Measurements from ENCODE around the gene HDAC10.

The HDAC10 gene

GRCh38 chr22:50245214-50246072 is 5.6 kb downstream of the HDAC10 start:
- Histone ChIP-seq H3K18ac (ENCODE audit: low read length) (peak overlapping the region; percentile 98), H2AK5ac (ENCODE audit: low read depth, low read length) (peak overlapping the region; percentile 82), H2BK12ac (ENCODE audit: low read length) (peak overlapping the region; percentile 77), H3K14ac (ENCODE audit: low read length) (peak overlapping the region; percentile 84), H3K4ac (ENCODE audit: low read length) (peak overlapping the region; percentile 85), H2AFZ (ENCODE audit: low read length) (peak overlapping the region; percentile 97), H3K4me1 (ENCODE audit: control insufficient read depth in 2 of 2, insufficient read depth in 1 of 2, low read depth in 1 of 2, low read length in 2 of 2) (peaks cover 23 to 42% of the 10 kb centered on the region in 2 donors), H3K27ac (replicated peaks; ENCODE audit: low read length) (peak overlapping the region; percentile 89), H3K4me3 (ENCODE audit: low read length in 2 of 2) (peak overlapping the region; percentile 85 to 93), H2BK5ac (ENCODE audit: low read length) (peak overlapping the region; percentile 83), H4K8ac (ENCODE audit: low read depth, low read length) (no peak overlapping the region), H3K79me1 (ENCODE audit: low read depth, low read length) (peaks cover 31% of the 10 kb centered on the region), H4K91ac (ENCODE audit: low read depth, low read length, poor library complexity) (no peak overlapping the region), H3K27me3 (ENCODE audit: control insufficient read depth in 3 of 3, insufficient read depth in 3 of 3, low read depth in 1 of 3, low read length in 3 of 3) (no peaks in the 10 kb centered on the region), H3K23ac (ENCODE audit: low read depth, low read length, poor library complexity) (peak overlapping the region; percentile 99), H3K36me3 (replicated peaks in 1 of 2; ENCODE audit: control insufficient read depth in 2 of 2, insufficient read depth in 2 of 2, low read length in 2 of 2) (peaks cover 17 to 35% of the 10 kb centered on the region in 2 donors), H2BK15ac (ENCODE audit: low read length) (no peak overlapping the region), H3K9ac (ENCODE audit: low read depth, low read length, poor library complexity) (peak overlapping the region; percentile 99), H3K9me3 (replicated peaks in 1 of 2; ENCODE audit: control insufficient read depth in 2 of 2, insufficient read depth in 1 of 2, low read depth in 1 of 2, low read length in 2 of 2) (no peaks in the 10 kb centered on the region), H3K4me2 (ENCODE audit: insufficient read depth, low read length, poor library complexity, severe bottlenecking) (peak overlapping the region; percentile 95), H2BK120ac (ENCODE audit: low read depth, low read length) (no peak overlapping the region)
- WGBS, 2 donors (ENCODE audit: extremely low coverage in 2 of 2, insufficient read length in 2 of 2, insufficient replicate concordance in 1 of 2): no CpG with 5 or more reads among the region's 53 CpGs
- no peak for DNase-seq (ENCODE audit: low spot score)

- peak; percentile 90 for DNase-seq (ENCODE audit: low spot score)
- H3K14ac ChIP-seq (ENCODE audit: low read length): peak within 1 kb of the TSS; percentile 84
- peak within 1 kb of the TSS; percentile 82 for H2AK5ac ChIP-seq (ENCODE audit: low read depth, low read length)
- peak within 1 kb of the TSS; percentile 83 for H2BK5ac ChIP-seq (ENCODE audit: low read length)
- peak within 1 kb of the TSS; percentile 77 for H2BK12ac ChIP-seq (ENCODE audit: low read length)
- no CpG with 5 or more reads among the region's 76 CpGs for WGBS, 2 donors (ENCODE audit: extremely low coverage in 2 of 2, insufficient read length in 2 of 2, insufficient replicate concordance in 1 of 2)
- no peaks in the 10 kb centered on the region for H3K27me3 ChIP-seq (ENCODE audit: control insufficient read depth in 3 of 3, insufficient read depth in 3 of 3, low read depth in 1 of 3, low read length in 3 of 3)
- no peak within 1 kb of the TSS for H4K91ac ChIP-seq (ENCODE audit: low read depth, low read length, poor library complexity)
- H3K27ac ChIP-seq (replicated peaks; ENCODE audit: low read length): peak within 1 kb of the TSS; percentile 89
- peaks cover 22 to 43% of the 10 kb centered on the region in 2 donors for H3K36me3 ChIP-seq (replicated peaks in 1 of 2; ENCODE audit: control insufficient read depth in 2 of 2, insufficient read depth in 2 of 2, low read length in 2 of 2)
- H3K23ac ChIP-seq (ENCODE audit: low read depth, low read length, poor library complexity): peak within 1 kb of the TSS; percentile 99
- peak within 1 kb of the TSS; percentile 85 for H3K4ac ChIP-seq (ENCODE audit: low read length)
- H2BK120ac ChIP-seq (ENCODE audit: low read depth, low read length): no peak within 1 kb of the TSS
- H3K9me3 ChIP-seq (replicated peaks in 1 of 2; ENCODE audit: control insufficient read depth in 2 of 2, insufficient read depth in 1 of 2, low read depth in 1 of 2, low read length in 2 of 2): no peaks in the 10 kb centered on the region
- H3K4me2 ChIP-seq (ENCODE audit: insufficient read depth, low read length, poor library complexity, severe bottlenecking): peak within 1 kb of the TSS; percentile 95
- H3K4me3 ChIP-seq (ENCODE audit: low read length in 2 of 2): peak within 1 kb of the TSS; percentile 85 to 93
- peaks cover 16 to 38% of the 10 kb centered on the region in 2 donors for H3K4me1 ChIP-seq (ENCODE audit: control insufficient read depth in 2 of 2, insufficient read depth in 1 of 2, low read depth in 1 of 2, low read length in 2 of 2)
- no peak within 1 kb of the TSS for H2BK15ac ChIP-seq (ENCODE audit: low read length)
- H3K9ac ChIP-seq (ENCODE audit: low read depth, low read length, poor library complexity): peak within 1 kb of the TSS; percentile 99
- peak within 1 kb of the TSS; percentile 98 for H3K18ac ChIP-seq (ENCODE audit: low read length)
- H3K79me1 ChIP-seq (ENCODE audit: low read depth, low read length): peaks cover 29% of the 10 kb centered on the region
- peak within 1 kb of the TSS; percentile 97 for H2AFZ ChIP-seq (ENCODE audit: low read length)
- H4K8ac ChIP-seq (ENCODE audit: low read depth, low read length): no peak within 1 kb of the TSS
These were observed 6.4 kb downstream of the HDAC10 start, which contains the start of gene TUBGCP6 for GRCh38 chr22:50244420-50245213. Gene TUBGCP6, minus strand, starts transcription at chr22:50245023. Its CDS starts 564 bp downstream, at chr22:50244459.

DNA sequence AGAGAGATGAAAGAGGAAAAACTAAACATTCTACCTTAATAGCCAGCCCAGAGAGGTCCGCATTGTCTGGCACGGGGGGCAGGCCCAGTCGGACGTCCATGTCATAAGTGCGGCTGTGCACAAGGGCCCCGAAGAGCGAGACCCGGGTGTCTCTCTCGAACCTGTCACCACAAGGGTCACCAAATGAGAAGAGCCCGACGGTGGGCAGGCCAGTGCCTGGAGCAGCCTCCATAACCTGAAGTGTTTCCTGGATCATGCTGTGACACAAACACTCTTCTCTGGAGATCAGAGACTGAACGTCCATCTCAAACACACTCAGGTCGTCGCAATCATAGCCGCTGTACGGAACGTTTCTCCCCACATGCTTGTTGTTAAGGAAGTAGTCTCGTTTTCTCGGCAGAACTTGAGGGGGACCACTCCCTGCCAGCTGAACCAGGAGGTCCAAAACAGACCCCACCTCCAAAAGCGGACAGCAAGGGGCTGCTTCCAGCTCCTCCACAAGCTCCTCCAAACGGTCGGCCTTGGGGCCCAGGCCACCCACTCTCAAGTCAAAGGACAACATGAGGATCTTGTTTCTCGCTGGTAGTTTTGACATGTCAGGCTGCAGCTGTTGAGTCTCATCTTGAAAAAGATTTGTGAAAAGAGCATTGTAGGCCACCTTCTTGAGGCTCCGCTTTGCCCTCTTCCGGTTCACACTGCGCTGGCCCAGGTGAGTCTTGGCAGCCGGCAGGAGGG is 7.2 kb downstream of the HDAC10 start:
- H3K4ac ChIP-seq (ENCODE audit: low read length): no peak overlapping the region
- no peak overlapping the region for H4K91ac ChIP-seq (ENCODE audit: low read depth, low read length, poor library complexity)
- H4K8ac ChIP-seq (ENCODE audit: low read depth, low read length): no peak overlapping the region
- peak overlapping the region; percentile 95 for H3K4me2 ChIP-seq (ENCODE audit: insufficient read depth, low read length, poor library complexity, severe bottlenecking)
- H3K18ac ChIP-seq (ENCODE audit: low read length): no peak overlapping the region
- H2BK120ac ChIP-seq (ENCODE audit: low read depth, low read length): no peak overlapping the region
- H3K23ac ChIP-seq (ENCODE audit: low read depth, low read length, poor library complexity): no peak overlapping the region
- H3K4me3 ChIP-seq (ENCODE audit: low read length in 2 of 2): peak overlapping the region; percentile 85 to 93
- H2BK15ac ChIP-seq (ENCODE audit: low read length): no peak overlapping the region
- H2BK12ac ChIP-seq (ENCODE audit: low read length): no peak overlapping the region
- DNase-seq (ENCODE audit: low spot score): no peak
- peaks cover 16 to 38% of the 10 kb centered on the region in 2 donors for H3K4me1 ChIP-seq (ENCODE audit: control insufficient read depth in 2 of 2, insufficient read depth in 1 of 2, low read depth in 1 of 2, low read length in 2 of 2)
- H2AFZ ChIP-seq (ENCODE audit: low read length): peak overlapping the region; percentile 97
- no CpG with 5 or more reads among the region's 27 CpGs for WGBS, 2 donors (ENCODE audit: extremely low coverage in 2 of 2, insufficient read length in 2 of 2, insufficient replicate concordance in 1 of 2)
- peaks cover 25 to 46% of the 10 kb centered on the region in 2 donors for H3K36me3 ChIP-seq (replicated peaks in 1 of 2; ENCODE audit: control insufficient read depth in 2 of 2, insufficient read depth in 2 of 2, low read length in 2 of 2)
- H3K9ac ChIP-seq (ENCODE audit: low read depth, low read length, poor library complexity): peak overlapping the region; percentile 74
- no peak overlapping the region for H3K14ac ChIP-seq (ENCODE audit: low read length)
- H3K9me3 ChIP-seq (replicated peaks in 1 of 2; ENCODE audit: control insufficient read depth in 2 of 2, insufficient read depth in 1 of 2, low read depth in 1 of 2, low read length in 2 of 2): no peaks in the 10 kb centered on the region
- H2AK5ac ChIP-seq (ENCODE audit: low read depth, low read length): no peak overlapping the region
- no peak overlapping the region for H3K27ac ChIP-seq (replicated peaks; ENCODE audit: low read length)
- H3K27me3 ChIP-seq (ENCODE audit: control insufficient read depth in 3 of 3, insufficient read depth in 3 of 3, low read depth in 1 of 3, low read length in 3 of 3): no peaks in the 10 kb centered on the region
- peaks cover 27% of the 10 kb centered on the region for H3K79me1 ChIP-seq (ENCODE audit: low read depth, low read length)
- peak overlapping the region; percentile 83 for H2BK5ac ChIP-seq (ENCODE audit: low read length)

Data from neuronal stem cell (in vitro differentiated cells).